ENCODE results near the gene SYK. TPM values are rescaled to one million over a fixed set of nuclear protein-coding genes. Genes with fewer than 3 reads are reported as not detected.

SYK gene
- total RNA-seq, 4 donors from 2014 or later = 43.7 to 54.9 (median 47.9) TPM

DNA sequence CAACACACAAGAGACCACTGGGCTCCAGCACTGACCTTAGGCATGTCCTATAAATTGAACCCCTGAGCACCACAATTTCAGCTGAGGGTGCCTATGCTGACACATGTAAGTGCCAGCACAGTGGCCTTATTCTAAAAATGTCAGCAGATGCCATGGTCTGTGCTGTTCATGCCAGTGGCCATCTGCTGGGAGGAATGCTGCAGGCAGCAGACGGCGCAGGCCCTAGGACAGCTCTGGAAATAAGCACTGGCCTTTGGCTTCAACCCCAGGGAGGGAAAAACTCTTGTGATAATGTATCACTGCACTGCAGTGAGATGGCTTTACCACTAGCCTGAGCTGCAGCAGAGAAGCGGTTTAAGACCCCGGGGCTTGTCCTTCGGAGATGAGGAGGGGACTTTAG, 98.5 kb downstream of the SYK start:
- no peak for DNase-seq
- TF ChIP-seq POLR2A (IDR thresholded peaks at IDR 0.05) = no peak
- TF ChIP-seq, protein P1, sequence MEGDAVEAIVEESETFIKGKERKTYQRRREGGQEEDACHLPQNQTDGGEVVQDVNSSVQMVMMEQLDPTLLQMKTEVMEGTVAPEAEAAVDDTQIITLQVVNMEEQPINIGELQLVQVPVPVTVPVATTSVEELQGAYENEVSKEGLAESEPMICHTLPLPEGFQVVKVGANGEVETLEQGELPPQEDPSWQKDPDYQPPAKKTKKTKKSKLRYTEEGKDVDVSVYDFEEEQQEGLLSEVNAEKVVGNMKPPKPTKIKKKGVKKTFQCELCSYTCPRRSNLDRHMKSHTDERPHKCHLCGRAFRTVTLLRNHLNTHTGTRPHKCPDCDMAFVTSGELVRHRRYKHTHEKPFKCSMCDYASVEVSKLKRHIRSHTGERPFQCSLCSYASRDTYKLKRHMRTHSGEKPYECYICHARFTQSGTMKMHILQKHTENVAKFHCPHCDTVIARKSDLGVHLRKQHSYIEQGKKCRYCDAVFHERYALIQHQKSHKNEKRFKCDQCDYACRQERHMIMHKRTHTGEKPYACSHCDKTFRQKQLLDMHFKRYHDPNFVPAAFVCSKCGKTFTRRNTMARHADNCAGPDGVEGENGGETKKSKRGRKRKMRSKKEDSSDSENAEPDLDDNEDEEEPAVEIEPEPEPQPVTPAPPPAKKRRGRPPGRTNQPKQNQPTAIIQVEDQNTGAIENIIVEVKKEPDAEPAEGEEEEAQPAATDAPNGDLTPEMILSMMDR (IDR thresholded peaks at IDR 0.05) = no peak
- Histone ChIP-seq H3K4me3 (no peak overlapping the region), H3K36me3 (peaks cover 0 to 49% (median 0%) of the 10 kb centered on the region in 3 donors), H3K9me3 (no peaks in the 10 kb centered on the region), H3K4me1 (peaks cover 0 to 21% (median 9%) of the 10 kb centered on the region in 3 donors), H3K27ac (no peak overlapping the region), H3K27me3 (no peaks in the 10 kb centered on the region)
- intact Hi-C loops (cut with DNase I) = no loop called here
- WGBS, 2 donors = 87 to 97% methylated on average over 3 to 5 of the region's 5 CpGs

DNA sequence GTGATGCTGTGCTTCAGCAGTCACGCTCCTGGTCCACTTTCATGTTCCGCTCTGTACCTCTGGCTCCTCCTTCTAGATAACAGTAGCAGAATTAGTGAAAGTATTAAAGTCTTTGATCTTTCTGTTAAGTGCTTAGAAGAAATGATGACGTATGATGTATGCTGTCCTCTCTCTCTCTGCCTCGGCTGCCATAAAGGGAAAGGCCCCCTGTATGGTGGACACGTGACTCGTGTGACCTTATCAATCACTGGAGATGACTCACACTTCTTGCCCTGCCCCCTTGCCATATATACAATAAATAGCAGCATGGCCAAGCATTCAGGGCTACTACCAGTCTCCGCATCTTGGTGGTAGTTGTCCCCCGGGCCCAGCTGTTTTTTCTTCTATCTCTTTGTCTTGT, 100.3 kb downstream of the SYK start:
- peaks cover 0 to 34% (median 20%) of the 10 kb centered on the region in 3 donors for H3K4me1 ChIP-seq
- WGBS, 2 donors = 82 to 97% methylated on average over 8 of the region's 8 CpGs
- intact Hi-C loops (cut with DNase I) = no loop called here
- H3K36me3 ChIP-seq = peaks cover 0 to 31% (median 0%) of the 10 kb centered on the region in 3 donors
- TF ChIP-seq POLR2A (IDR thresholded peaks at IDR 0.05) = no peak
- TF ChIP-seq, protein P1 (IDR thresholded peaks at IDR 0.05) = no peak
- no peak overlapping the region for H3K27ac ChIP-seq
- no peaks in the 10 kb centered on the region for H3K27me3 ChIP-seq
- no peak overlapping the region for H3K4me3 ChIP-seq
- no peak for DNase-seq
- no peaks in the 10 kb centered on the region for H3K9me3 ChIP-seq

DNA sequence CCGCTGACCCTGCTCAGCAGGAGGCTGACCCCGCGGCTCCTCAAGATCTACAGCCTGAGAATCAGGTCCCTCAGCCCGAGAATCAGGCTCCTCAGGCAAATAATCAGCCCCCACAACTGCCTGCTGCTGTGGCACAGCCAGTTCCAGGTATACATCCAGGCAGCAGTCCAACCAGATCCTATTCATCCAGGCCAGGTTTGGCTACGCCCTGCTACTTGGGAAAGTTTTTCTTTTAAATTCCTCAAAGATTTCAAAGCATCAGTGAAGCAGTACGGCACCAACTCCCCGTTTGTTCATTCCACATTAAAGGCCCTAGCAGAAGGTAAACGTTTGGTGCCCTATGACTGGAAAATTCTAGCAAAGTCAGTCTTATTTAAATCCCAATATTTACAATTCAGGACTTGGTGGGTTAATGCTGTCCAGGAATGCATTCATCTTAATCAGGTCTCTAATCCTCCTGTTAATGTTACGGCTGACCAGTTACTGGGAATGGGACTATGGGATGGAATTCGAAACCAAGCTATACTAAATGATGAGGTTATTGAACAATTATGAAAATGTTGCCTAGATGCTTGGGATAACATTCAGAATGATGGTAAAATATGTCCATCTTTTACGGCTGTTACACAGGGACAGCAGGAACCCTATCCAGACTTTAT, 102.3 kb downstream of the SYK start:
- Histone ChIP-seq H3K36me3 (peaks cover 0 to 14% (median 0%) of the 10 kb centered on the region in 3 donors), H3K4me3 (no peak overlapping the region), H3K27ac (no peak overlapping the region), H3K9me3 (no peaks in the 10 kb centered on the region), H3K4me1 (peaks cover 0 to 34% (median 20%) of the 10 kb centered on the region in 3 donors), H3K27me3 (no peaks in the 10 kb centered on the region)
- DNase-seq = no peak
- TF ChIP-seq, protein P1 (IDR thresholded peaks at IDR 0.05) = no peak
- no peak for TF ChIP-seq POLR2A (IDR thresholded peaks at IDR 0.05)
- 39 to 42% methylated on average over 9 to 10 of the region's 11 CpGs for WGBS, 2 donors
- intact Hi-C loops (cut with DNase I) = no loop called here

DNA sequence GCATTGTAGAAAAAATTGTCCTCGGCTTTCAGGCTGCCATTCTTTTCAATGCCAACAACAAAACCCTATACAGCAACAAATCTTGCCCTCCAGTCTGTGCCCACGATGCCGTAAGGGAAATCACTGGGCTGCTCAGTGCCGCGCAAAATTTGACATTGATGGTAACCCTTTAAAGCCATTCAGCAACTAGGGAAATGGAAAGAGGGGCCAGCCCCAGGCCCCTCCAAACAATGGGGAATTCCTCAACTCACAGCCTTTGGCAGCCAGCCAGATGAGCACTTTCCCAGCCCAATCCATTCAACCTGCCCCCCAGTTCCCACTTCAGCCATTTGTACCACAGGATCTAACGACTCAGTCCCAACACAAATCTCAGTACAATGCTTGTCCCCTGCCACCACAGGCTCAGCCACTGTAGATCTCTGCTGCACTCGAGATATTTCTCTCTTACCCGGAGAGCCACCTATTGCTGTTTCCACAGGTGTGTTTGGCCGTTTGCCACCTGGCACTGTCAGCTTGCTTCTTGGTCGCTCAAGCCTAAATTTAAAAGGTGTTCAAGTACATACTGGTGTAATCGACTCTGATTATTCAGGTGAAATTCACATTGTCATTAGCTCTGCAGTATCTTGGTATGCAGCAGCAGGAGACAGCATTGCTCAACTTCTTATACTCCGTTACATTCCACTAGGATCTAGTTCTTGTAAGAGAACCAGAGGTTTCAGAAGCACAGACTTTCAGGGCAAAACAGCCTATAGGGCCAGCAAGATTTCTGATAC, 103.3 kb downstream of the SYK start:
- DNase-seq = no peak
- 40 to 55% methylated on average over 10 to 12 of the region's 12 CpGs for WGBS, 2 donors
- Histone ChIP-seq H3K4me3 (no peak overlapping the region), H3K9me3 (no peaks in the 10 kb centered on the region), H3K27ac (no peak overlapping the region), H3K36me3 (peaks cover 0 to 5% (median 0%) of the 10 kb centered on the region in 3 donors), H3K4me1 (peaks cover 0 to 34% (median 20%) of the 10 kb centered on the region in 3 donors), H3K27me3 (no peaks in the 10 kb centered on the region)
- intact Hi-C loops (cut with DNase I) = no loop called here
- TF ChIP-seq, protein P1 (IDR thresholded peaks at IDR 0.05) = no peak
- TF ChIP-seq POLR2A (IDR thresholded peaks at IDR 0.05) = no peak

DNA sequence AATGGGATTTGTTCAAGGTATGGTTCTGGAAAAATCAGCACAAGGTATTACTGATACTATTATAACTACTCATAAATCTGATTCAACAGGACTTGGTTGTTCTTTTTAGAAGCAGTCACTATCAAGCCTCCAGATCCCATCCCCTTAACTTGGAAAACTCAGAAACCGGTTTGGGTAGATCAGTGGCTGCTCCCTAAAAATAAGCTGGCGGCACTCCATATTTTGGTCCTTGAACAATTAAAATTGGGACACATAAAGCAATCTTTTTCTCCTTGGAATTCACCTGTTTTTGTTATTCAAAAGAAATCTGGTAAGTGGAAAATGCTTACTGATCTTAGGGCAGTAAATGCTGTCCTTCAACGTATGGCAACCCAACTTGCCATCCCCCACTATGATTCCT, 104.2 kb downstream of the SYK start:
- no peaks in the 10 kb centered on the region for H3K9me3 ChIP-seq
- TF ChIP-seq, protein P1 (IDR thresholded peaks at IDR 0.05) = no peak
- no peak for TF ChIP-seq POLR2A (IDR thresholded peaks at IDR 0.05)

More for the DNA sequence above, 104.2 kb downstream of the SYK start:
- intact Hi-C loops (cut with DNase I) = no loop called here
- 47 to 57% methylated on average over 3 of the region's 3 CpGs for WGBS, 2 donors
- no peak for DNase-seq
- Histone ChIP-seq H3K4me3 (no peak overlapping the region), H3K36me3 (peaks cover 0 to 5% (median 0%) of the 10 kb centered on the region in 3 donors), H3K27ac (no peak overlapping the region), H3K4me1 (peaks cover 0 to 34% (median 20%) of the 10 kb centered on the region in 3 donors), H3K27me3 (no peaks in the 10 kb centered on the region)
